ENCODE measurements around the gene KAZN. TPM values are rescaled to one million over a fixed set of nuclear protein-coding genes. Genes with fewer than 3 reads are reported as not detected.

Gene KAZN
- total and polyA plus RNA-seq, 11 donors: 0.65 to 6.5 (median 2.3) TPM

- no peaks in the 10 kb centered on the region for H3K9me3 ChIP-seq
- TF ChIP-seq, protein P1, sequence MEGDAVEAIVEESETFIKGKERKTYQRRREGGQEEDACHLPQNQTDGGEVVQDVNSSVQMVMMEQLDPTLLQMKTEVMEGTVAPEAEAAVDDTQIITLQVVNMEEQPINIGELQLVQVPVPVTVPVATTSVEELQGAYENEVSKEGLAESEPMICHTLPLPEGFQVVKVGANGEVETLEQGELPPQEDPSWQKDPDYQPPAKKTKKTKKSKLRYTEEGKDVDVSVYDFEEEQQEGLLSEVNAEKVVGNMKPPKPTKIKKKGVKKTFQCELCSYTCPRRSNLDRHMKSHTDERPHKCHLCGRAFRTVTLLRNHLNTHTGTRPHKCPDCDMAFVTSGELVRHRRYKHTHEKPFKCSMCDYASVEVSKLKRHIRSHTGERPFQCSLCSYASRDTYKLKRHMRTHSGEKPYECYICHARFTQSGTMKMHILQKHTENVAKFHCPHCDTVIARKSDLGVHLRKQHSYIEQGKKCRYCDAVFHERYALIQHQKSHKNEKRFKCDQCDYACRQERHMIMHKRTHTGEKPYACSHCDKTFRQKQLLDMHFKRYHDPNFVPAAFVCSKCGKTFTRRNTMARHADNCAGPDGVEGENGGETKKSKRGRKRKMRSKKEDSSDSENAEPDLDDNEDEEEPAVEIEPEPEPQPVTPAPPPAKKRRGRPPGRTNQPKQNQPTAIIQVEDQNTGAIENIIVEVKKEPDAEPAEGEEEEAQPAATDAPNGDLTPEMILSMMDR (IDR thresholded peaks at IDR 0.05): no peak
- no peak for TF ChIP-seq POLR2A (IDR thresholded peaks at IDR 0.05)
- H3K27ac ChIP-seq: no peak overlapping the region
- intact Hi-C loops (cut with DNase I): no loop called here
- H3K4me1 ChIP-seq: no peaks in the 10 kb centered on the region
- 75 to 90% (median 82%) methylated on average over 3 of the region's 3 CpGs for WGBS, 4 donors
- DNase-seq (no peak), ATAC-seq (no peak)
- peaks cover 0 to 30% (median 4%) of the 10 kb centered on the region in 9 donors for H3K27me3 ChIP-seq
- no peaks in the 10 kb centered on the region for H3K36me3 ChIP-seq
- no peak overlapping the region for H3K4me3 ChIP-seq
Observed at GRCh38 chr1:14872762-14873161, 274.3 kb downstream of the KAZN start.

DNA sequence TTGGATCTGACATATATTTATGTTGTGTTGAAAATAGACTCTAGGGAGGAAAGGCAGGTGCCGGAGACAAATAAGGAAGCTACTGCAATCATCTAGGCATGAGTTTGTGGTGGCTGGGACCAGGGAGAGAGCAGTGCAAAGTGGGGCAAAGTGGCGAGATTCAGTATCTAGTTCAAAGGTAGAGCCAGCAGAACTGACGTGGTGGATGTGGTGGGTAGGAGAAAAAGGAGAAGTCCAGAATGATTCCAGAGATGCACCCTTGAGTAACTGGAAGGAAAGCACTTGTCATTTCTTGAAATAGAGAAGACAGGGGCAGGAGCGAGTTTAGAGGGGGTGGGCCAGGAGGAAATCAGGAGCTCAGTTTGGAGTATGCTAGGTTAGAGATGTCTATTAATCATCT lies 275.2 kb downstream of the KAZN start:
- DNase-seq: no peak
- H3K36me3 ChIP-seq: no peaks in the 10 kb centered on the region
- no peak for TF ChIP-seq POLR2A (IDR thresholded peaks at IDR 0.05)
- TF ChIP-seq, protein P1 (IDR thresholded peaks at IDR 0.05): no peak
- H3K27me3 ChIP-seq: peaks cover 0 to 35% (median 4%) of the 10 kb centered on the region in 9 donors
- no peaks in the 10 kb centered on the region for H3K9me3 ChIP-seq
- intact Hi-C loops (cut with DNase I): no loop called here
- no peaks in the 10 kb centered on the region for H3K4me1 ChIP-seq
- ATAC-seq: no peak
- H3K27ac ChIP-seq: no peak overlapping the region
- H3K4me3 ChIP-seq: no peak overlapping the region
- 69 to 77% (median 72%) methylated on average over 4 of the region's 4 CpGs for WGBS, 4 donors

- Histone ChIP-seq H3K36me3 (no peaks in the 10 kb centered on the region), H3K27me3 (peaks cover 0 to 38% (median 4%) of the 10 kb centered on the region in 9 donors), H3K4me1 (no peaks in the 10 kb centered on the region), H3K27ac (no peak overlapping the region), H3K4me3 (no peak overlapping the region), H3K9me3 (no peaks in the 10 kb centered on the region)
- DNase-seq (no peak), ATAC-seq (no peak)
- TF ChIP-seq POLR2A (IDR thresholded peaks at IDR 0.05): no peak
- TF ChIP-seq, protein P1 (IDR thresholded peaks at IDR 0.05): no peak
- intact Hi-C loops (cut with DNase I): no loop called here
- WGBS, 4 donors: 19 to 23% (median 21%) methylated on average over 11 of the region's 11 CpGs
Observed at GRCh38 chr1:14875524-14876509, 277.3 kb downstream of the KAZN start.

DNA sequence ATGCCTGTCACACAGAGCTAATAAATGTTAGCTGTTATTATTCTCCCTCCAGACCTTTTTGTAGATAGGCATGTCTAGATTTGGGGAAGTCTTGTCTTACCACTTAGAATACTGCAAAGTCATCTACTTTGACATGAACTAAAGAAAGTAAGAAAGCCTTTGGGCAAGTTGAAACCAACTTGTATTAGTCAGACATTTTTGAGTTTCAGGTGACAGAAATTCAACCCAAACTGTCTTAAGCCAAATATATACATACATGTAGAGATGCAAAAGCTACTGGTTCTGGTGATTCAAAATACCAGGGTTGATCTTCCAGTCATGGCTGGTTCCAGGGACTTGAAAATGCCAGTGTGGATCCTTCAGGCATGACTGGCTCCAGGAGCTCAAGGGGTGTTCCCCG lies 278.3 kb downstream of the KAZN start:
- Histone ChIP-seq H3K4me3 (no peak overlapping the region), H3K4me1 (no peaks in the 10 kb centered on the region), H3K27me3 (peaks cover 0 to 38% (median 4%) of the 10 kb centered on the region in 9 donors), H3K36me3 (no peaks in the 10 kb centered on the region), H3K9me3 (no peaks in the 10 kb centered on the region), H3K27ac (no peak overlapping the region)
- DNase-seq (no peak), ATAC-seq (no peak)
- 94 to 100% (median 96%) methylated on average over 1 of the region's 1 CpG for WGBS, 4 donors
- intact Hi-C loops (cut with DNase I): no loop called here
- TF ChIP-seq, protein P1 (IDR thresholded peaks at IDR 0.05): no peak
- TF ChIP-seq POLR2A (IDR thresholded peaks at IDR 0.05): no peak
